Gastroesophageal sphincter (tissue), 4 donors: ENCODE measurements around the gene PAQR9. TPM values are rescaled to one million over a fixed set of nuclear protein-coding genes. Genes with fewer than 3 reads are reported as not detected.

Experiments
- ATAC-seq: fragments of 150-250 bp; one replicate; pipeline ENCODE4 v1.9.1; 2016; ENCODE audit warnings: mild to moderate bottlenecking, moderate library complexity
- H3K27ac ChIP-seq, 4 donors: fragments of 200-600 bp; sonication (generic) in 3 of 4; 1 replicate in 3 of 4; 2 replicates in 1 of 4; pipeline ENCODE4 v1.5.1; 2016 to 2019
- H3K27me3 ChIP-seq: fragments of 200-600 bp; sonication (generic); one replicate; pipeline ENCODE4 v1.5.1; 2019
- H3K36me3 ChIP-seq, 2 donors: fragments of 200-600 bp; sonication (generic); one replicate each; pipeline ENCODE4 v1.5.1; 2019; ENCODE audit warnings: control low read depth in 1 of 2
- H3K4me1 ChIP-seq, 3 donors: fragments of 200-600 bp; sonication (generic); 1 replicate in 2 of 3; 2 replicates in 1 of 3; pipeline ENCODE4 v1.5.1; 2016 to 2019; ENCODE audit warnings: control low read depth in 2 of 3
- H3K4me3 ChIP-seq, 2 donors: fragments of 200-600 bp; sonication (generic); one replicate each; pipeline ENCODE4 v1.5.1; 2019; ENCODE audit warnings: mild to moderate bottlenecking in 1 of 2, moderate library complexity in 1 of 2
- H3K9me3 ChIP-seq, 3 donors: fragments of 200-600 bp; sonication (generic); one replicate each; pipeline ENCODE4 v1.5.1; 2017 to 2019; ENCODE audit warnings: control low read depth in 2 of 3
- CTCF ChIP-seq, 4 experiments: fragments of 200-600 bp in 2 of 4; fragments of 450-650 bp in 2 of 4; sonication (generic) in 1 of 4; IDR thresholded peaks; one replicate each; pipeline ENCODE4 v1.5.1; 2017 to 2019; ENCODE audit warnings: antibody characterized with exemption in 4 of 4, mild to moderate bottlenecking in 2 of 4, moderate library complexity in 2 of 4
- EP300 ChIP-seq: sonication (generic); formaldehyde crosslinking; IDR thresholded peaks from one replicate; pipeline ENCODE4 v1.6.1; 2017; ENCODE audit warnings: antibody characterized with exemption, mild to moderate bottlenecking
- POLR2A ChIP-seq, 2 donors: fragments of 450-650 bp; IDR thresholded peaks; one replicate each; pipeline ENCODE4 v1.6.1; 2017; ENCODE audit warnings: antibody characterized with exemption in 2 of 2, mild to moderate bottlenecking in 2 of 2, moderate library complexity in 1 of 2
- POLR2AphosphoS5 ChIP-seq: sonication (generic); formaldehyde crosslinking; IDR thresholded peaks from one replicate; pipeline ENCODE4 v1.6.1; 2017; ENCODE audit warnings: antibody characterized with exemption
- WGBS, 2 donors: methylation state at CpG; one replicate each; pipeline ENCODE4 v1.1.5; 2018; ENCODE audit warnings: low coverage in 1 of 2; 5-methylcytosine and 5-hydroxymethylcytosine counted together
- total RNA-seq, 4 donors: library from RNA; depleted of rRNA; stranded (reverse); fragments of >200 nt; gene quantifications; one replicate each; pipeline ENCODE4 v1.1.0, GENCODE V29; 2016

Gene PAQR9
- total RNA-seq, 4 donors from 2014 or later = not detected

GRCh38 chr3:142945023-142945422, 18.5 kb downstream of the PAQR9 start:
- H3K9me3 ChIP-seq = no peaks in the 10 kb centered on the region
- 86% methylated on average over 1 of the region's 4 CpGs; no CpG with 5 or more reads in 1 of the 2 donors for WGBS, 2 donors
- H3K36me3 ChIP-seq = no peaks in the 10 kb centered on the region
- TF ChIP-seq POLR2AphosphoS5 (no peak), CTCF (IDR thresholded peaks at IDR 0.05) (no peak), POLR2A (IDR thresholded peaks at IDR 0.05) (no peak), EP300 (no peak)
- no peak overlapping the region for H3K4me3 ChIP-seq
- no peak for ATAC-seq
- peaks cover 0 to 6% (median 0%) of the 10 kb centered on the region in 3 donors for H3K4me1 ChIP-seq
- H3K27me3 ChIP-seq = peaks cover 40% of the 10 kb centered on the region
- no peak overlapping the region for H3K27ac ChIP-seq

- Histone ChIP-seq H3K9me3 (no peaks in the 10 kb centered on the region), H3K27ac (no peak overlapping the region), H3K27me3 (peaks cover 40% of the 10 kb centered on the region), H3K4me1 (peaks cover 0 to 6% (median 0%) of the 10 kb centered on the region in 3 donors), H3K36me3 (no peaks in the 10 kb centered on the region), H3K4me3 (no peak overlapping the region)
- no peak for ATAC-seq
- TF ChIP-seq EP300 (no peak), POLR2A (IDR thresholded peaks at IDR 0.05) (no peak)
- WGBS, 2 donors = 72 to 82% methylated on average over 4 of the region's 4 CpGs
Observed at GRCh38 chr3:142944342-142944741, 19.1 kb downstream of the PAQR9 start.

GRCh38 chr3:142943870-142944269, 19.6 kb downstream of the PAQR9 start:
- Histone ChIP-seq H3K4me3 (no peak overlapping the region), H3K27me3 (peaks cover 40% of the 10 kb centered on the region), H3K27ac (no peak overlapping the region), H3K9me3 (no peaks in the 10 kb centered on the region), H3K36me3 (no peaks in the 10 kb centered on the region), H3K4me1 (peaks cover 0 to 6% (median 0%) of the 10 kb centered on the region in 3 donors)
- TF ChIP-seq EP300 (no peak), POLR2AphosphoS5 (no peak), POLR2A (IDR thresholded peaks at IDR 0.05) (no peak), CTCF (IDR thresholded peaks at IDR 0.05) (no peak)
- ATAC-seq = no peak

GRCh38 chr3:142943349-142943748, 20.1 kb downstream of the PAQR9 start:
- H3K27me3 ChIP-seq = peaks cover 35% of the 10 kb centered on the region
- ATAC-seq = no peak
- H3K4me1 ChIP-seq = peaks cover 0 to 6% (median 0%) of the 10 kb centered on the region in 3 donors
- H3K27ac ChIP-seq = no peak overlapping the region
- no peak for TF ChIP-seq POLR2A (IDR thresholded peaks at IDR 0.05)
- TF ChIP-seq POLR2AphosphoS5 = no peak
- TF ChIP-seq EP300 = no peak
- no peak for TF ChIP-seq CTCF (IDR thresholded peaks at IDR 0.05)
- H3K36me3 ChIP-seq = no peaks in the 10 kb centered on the region
- no peaks in the 10 kb centered on the region for H3K9me3 ChIP-seq
- 91 to 100% methylated on average over 1 of the region's 1 CpG for WGBS, 2 donors
- H3K4me3 ChIP-seq = no peak overlapping the region

- 87 to 94% methylated on average over 7 to 8 of the region's 8 CpGs for WGBS, 2 donors
- no peaks in the 10 kb centered on the region for H3K9me3 ChIP-seq
- no peak for TF ChIP-seq POLR2AphosphoS5
- no peak for ATAC-seq
- H3K36me3 ChIP-seq = no peaks in the 10 kb centered on the region
- peaks cover 17% of the 10 kb centered on the region for H3K27me3 ChIP-seq
- H3K27ac ChIP-seq = no peak overlapping the region
- no peaks in the 10 kb centered on the region for H3K4me1 ChIP-seq
- no peak overlapping the region for H3K4me3 ChIP-seq
Observed at GRCh38 chr3:142941373-142942123, 21.9 kb downstream of the PAQR9 start.

GRCh38 chr3:142940472-142940871, 23.0 kb downstream of the PAQR9 start:
- Histone ChIP-seq H3K9me3 (no peaks in the 10 kb centered on the region), H3K27ac (no peak overlapping the region), H3K36me3 (no peaks in the 10 kb centered on the region), H3K27me3 (peaks cover 12% of the 10 kb centered on the region), H3K4me1 (no peaks in the 10 kb centered on the region), H3K4me3 (no peak overlapping the region)
- TF ChIP-seq CTCF (IDR thresholded peaks at IDR 0.05) (no peak), EP300 (no peak), POLR2AphosphoS5 (no peak), POLR2A (IDR thresholded peaks at IDR 0.05) (no peak)
- ATAC-seq = no peak
- WGBS, 2 donors = 75 to 83% methylated on average over 4 of the region's 4 CpGs
